Amniotic epithelial cell (primary cell): Measurements from ENCODE around the gene IGF1R.
"Not testable (repeated sequence)": the region's sequence is repeated elsewhere in the genome, so short reads cannot be mapped to it uniquely, and the experiment has no call there.

Experiments used
- DNase-seq: peaks from one replicate; pipeline ENCODE4 v3.0.0-alpha.2; 2010; ENCODE audit warnings: low read depth

IGF1R gene

DNA sequence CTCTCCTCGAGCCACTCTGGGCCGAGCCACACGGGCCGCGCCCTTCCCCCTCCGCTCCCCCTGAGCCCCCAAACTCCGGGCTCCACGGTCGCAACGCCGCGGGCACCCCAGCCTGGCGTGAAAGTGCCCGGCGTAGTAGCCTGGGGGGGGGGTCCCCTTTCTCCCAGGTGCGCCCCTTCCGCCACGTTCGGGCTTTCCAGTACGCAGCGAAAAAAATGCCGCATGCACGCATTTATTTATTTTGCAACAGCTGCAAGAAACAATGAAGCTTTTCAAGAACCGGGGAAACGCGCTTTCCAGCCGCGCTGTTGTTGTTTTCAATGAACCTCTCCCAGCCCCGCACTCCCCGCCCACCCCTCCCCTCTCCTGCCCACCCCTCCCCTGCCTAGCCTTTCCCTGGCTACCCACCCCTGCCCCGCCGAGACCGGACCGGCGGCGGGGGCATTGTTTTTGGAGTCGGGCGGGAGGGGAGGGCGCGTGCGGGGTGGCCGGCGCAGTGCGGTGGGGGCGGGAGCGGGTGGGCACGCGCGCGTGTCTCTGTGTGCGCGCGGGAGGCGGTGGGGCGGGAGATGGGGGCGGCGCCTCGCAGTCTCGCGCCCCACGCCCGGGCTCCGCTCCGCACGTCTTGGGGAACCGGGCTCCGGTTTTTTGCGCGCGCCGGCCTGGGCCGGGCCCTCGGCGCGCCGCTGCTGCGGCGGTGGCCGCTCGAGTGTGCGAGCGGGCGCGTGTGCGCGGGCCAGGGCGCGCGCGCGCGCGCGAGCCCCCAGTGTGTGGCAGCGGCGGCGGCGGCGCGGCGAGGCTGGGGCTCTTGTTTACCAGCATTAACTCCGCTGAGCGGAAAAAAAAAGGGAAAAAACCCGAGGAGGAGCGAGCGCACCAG lies at the start of gene IGF1R:
TSS of gene IGF1R (plus strand) at position 766 of the 880 bp plus-strand sequence. CDS start 1,043 bp downstream, outside the sequence.
- DNase-seq = peak; percentile 87

DNA sequence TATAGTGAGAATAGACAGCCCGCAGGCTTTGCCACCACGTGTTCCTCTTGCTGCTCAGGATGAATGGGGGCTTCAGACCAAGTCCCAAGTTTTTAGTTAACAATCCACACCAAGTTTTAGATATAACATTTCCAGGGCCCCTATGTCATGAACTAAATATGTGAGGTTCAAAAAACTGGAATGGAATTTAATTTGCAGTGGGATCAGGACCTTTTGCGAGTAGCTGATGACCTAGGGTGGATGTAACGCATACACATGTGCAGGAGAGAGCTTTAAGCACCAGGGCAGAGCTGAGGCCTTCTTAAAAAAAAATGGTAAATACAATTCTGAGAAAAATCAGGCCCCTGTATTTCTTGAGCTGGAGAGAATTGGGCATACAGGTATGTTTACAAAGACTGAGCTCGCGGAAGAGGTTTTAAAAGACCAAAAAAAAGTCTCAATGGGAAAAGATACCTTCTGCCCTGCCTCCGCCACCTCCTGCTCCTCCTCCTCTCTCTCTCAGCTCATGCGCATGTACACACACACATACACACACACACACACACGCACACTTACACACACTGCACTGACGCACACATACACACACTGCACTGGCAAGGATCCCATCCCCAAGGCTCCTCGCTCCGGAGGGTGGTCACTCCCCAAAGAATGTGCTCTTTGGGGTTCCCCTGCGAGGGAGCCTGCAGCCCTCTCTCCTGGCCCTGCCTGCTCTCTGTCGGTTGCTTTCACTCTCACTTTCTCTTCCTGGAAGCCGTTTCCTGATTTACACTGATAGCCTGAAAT lies 48.2 kb upstream of the IGF1R start:
- peak; percentile 68 for DNase-seq

DNA sequence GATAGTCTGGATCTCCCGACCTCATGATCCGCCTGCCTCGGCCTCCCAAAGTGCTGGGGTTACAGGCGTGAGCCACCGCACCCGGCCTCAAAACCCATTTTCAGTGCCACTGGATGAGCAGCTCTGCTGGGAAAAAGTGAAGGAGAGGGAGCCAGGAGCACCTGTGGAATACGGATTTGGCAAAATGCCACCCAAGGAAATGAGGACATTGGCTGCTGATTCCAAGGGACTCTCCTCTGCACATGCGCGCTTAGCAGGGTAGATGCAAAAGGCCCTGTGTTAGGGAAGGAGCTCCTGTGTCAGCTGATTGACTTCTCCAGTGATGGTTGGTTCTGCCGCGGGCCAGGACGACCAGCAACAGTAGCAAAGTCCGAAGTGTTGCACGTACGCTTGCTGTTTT lies 43.4 kb upstream of the IGF1R start:
- DNase-seq = no peak

DNA sequence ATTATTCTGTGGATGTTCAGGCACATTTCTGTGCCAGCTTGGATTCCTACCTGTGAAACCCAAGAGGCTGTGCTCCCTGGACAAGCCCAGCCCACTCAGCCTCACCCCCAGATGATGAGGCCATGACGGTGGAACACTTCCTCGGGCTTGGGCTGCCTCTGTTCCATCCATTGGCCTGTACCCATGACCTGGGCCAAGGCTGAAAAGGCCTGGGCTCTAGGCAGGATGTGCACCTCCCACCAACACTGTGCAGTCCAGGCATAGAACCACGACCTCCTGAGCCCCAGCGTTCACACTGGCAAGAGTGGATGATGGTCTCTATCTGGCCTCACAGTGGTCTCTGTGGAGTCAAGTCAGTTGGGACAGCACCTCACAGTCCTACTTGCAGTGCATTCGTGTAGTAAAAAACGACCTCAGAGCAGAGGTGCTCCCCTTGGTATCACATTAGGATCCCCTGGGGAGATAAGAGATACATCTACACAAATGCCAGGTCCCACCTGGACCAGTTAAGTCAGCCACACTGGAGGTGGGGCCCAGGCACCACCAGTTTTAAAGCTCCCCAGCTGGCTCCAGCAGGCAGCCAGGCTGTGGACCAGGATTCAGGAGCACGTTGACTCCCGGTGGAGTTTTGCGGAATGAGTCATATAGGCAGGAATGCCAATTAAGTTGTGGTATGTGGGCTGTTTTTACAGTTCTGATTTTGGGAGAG lies 39.0 kb upstream of the IGF1R start:
- DNase-seq = peak; percentile 45

DNA sequence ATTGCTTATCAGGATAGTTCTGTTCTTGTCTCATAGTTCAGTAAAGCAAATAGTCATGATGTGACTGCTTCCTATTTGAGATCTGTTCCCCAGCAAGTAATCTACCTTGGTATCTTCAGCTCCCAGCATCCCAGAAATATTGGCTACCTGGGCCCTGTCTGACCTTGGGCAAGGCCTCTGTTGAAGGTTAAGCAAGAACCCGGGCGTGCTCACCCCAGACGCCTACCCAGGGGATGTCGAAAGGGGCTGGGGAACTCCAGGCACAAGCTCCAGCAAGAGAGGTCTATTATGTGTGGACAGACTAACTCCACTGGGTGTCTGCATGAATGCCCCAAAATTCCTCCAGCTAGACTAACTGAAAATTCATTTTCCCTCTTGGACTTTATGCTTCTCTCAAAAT lies 37.3 kb upstream of the IGF1R start:
- DNase-seq = no peak

DNA sequence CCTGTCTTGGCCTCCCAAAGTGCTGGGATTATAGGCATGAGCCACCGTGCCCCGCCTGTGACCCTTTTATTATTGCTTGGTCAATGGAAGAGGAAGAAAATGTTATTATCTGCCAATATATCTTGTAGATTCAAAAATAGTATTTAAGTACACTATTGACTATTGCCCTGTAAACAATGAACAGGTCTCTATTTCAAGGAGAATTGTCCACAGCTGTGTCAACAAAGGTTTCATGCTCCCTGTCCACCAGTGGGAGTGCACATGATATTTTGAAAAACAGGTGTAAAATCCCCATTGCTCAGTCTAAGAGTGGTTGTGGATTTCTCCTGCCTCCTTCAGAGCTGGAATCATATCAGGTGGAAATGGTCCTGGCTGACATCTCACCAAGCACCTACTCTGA lies 36.5 kb upstream of the IGF1R start:
- DNase-seq = no peak

DNA sequence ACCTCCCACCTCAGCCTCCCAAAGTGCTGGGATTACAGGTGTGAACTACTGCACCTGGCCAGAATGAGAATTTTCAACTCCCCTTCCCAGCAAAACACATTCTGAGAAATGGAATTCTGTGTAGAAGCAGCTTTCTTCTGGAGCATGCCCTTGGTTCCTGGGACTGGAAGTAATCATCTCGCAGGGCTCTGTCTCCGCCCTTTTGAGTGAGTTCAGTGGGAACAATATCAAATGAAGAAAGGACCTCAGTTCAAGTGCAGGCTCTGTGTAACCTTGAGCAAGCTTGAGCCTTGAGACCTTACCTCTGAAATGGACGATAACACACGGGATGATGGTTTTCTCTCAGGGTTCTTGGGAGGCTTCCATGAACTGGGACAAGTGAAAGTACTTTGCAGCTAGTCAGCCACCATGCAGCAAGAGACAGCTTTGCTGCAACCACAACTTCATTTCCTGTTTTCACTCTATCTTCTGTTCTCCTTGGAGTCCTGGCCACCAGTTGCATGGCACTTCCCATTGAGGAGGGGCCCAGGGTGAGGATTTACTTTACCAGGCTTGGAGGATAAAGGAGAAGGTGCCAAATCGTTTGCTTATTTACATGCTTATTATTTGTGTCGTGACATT lies 35.7 kb upstream of the IGF1R start:
- DNase-seq = no peak

DNA sequence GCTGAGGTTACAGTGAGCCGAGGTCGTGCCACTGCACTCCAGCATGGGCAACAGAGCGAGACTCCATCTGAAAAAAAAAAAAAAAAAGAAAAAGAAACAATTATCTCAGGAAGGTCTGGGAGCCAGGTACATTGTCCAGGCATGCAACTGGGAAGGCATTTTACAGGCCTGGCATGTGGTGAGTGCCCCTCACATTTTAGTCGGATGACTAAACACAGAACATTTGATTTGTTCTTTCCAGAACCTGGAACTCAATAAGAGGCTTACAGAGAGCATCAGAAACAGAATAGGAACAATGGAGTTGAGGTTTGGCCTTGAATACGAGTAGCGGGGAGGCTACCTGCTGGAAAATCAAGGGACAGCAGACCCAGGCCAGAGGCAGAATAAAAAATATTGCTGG lies 33.7 kb upstream of the IGF1R start:
- DNase-seq = no peak

DNA sequence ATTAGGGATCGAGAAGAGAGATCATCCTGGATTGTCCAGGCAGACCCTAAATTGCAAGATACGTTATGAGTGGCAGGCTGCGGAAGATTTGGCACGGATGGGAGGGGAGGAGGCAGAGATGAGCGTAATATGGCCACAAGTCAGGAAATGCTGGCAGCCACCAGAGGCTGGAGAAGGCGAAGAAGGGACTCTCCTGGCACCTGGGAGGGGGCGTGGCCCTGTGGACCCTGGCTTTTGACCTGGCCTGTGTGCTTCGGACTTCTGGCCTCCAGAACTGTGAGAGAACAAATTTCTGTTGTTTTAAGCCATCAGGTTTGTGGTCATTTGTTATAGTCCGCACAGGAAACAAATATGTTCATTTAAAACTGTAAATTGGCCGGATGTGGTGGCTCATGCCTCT lies 31.9 kb upstream of the IGF1R start:
- DNase-seq = no peak

DNA sequence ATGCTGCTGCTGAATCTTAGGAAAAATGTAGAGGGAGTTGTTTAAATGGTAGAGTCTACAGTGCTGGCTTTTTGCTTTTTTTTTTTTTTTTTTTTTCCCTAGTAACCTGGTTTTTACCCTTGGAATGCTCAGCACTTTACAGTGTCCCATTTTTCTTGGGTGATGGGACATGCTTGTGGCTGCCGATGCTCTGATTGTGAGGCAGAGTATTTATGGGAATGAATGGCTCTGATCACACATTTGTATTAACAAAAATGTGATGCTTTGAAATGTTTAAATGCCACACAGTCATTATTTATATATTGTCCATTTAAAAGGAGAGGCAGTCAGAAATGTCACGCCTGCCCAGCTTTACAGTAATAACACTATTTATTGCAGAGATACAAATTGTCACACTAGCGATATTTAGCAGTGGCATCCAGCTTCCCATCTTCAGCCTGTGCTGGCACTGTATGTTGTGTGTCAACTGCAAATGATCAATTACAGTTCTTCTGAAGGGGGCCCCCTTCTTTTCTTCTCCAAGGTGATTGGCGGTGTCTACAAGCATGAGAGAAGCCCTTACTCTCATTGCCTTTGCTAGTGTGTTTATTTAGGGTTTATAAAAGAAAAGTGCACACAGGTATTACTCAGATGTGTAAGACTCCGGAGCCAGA lies 30.9 kb upstream of the IGF1R start:
- no peak for DNase-seq

DNA sequence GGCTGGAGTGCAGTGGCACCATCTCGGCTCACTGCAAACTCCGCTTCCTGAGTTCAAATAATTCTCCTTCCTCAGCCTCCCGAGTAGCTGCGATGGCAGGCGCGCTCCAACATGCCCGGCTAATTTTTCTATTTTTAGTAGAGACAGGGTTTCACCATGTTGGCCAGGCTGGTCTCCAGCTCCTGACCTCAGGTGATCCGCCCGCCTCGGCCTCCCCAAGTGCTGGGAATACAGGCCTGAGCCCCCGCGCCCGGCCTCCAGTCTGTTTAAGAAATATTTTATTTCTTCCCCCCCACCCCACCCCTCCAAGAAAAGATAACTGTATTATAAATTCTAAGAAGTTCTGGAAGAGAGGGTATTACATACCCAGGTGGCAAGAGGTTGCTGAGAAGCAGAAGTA lies 29.8 kb upstream of the IGF1R start:
- DNase-seq = not testable (repeated sequence)

DNA sequence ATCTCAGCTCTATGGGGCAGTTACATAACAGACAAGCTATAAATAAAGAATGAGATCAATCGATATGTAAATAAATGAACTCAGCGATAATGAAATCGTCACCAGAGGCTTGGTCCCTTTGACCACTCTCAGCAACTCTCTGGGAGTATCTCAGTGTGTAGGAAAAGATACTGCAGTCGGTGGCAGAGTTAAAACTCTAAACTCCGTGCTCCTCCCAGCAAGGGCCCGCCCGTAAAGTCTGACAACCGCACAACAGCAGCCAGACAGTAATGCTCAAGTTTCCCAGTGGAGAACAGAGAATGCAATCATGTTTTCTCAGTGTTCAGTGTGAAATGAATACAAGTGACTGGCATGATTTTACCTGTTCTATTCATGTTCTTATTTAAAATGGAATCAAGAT lies 28.3 kb upstream of the IGF1R start:
- no peak for DNase-seq

DNA sequence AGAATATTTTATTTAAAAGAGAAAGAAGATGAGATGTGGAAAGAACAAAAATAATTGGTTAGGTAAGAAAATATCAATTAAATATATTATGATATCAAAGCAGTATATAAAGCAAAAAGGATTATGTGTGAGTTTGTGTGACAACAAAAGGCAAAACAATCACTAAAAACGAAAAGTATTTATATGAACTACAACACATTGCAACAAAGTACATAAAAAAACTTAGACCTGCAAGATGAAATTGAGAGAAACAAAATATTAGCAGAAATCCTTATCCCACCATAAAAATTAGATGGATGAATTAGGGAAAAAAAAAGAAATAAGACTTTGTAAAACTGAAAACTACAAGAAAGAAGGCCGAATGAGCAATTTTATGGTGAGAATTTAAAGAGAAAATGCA lies 27.3 kb upstream of the IGF1R start:
- no peak for DNase-seq

DNA sequence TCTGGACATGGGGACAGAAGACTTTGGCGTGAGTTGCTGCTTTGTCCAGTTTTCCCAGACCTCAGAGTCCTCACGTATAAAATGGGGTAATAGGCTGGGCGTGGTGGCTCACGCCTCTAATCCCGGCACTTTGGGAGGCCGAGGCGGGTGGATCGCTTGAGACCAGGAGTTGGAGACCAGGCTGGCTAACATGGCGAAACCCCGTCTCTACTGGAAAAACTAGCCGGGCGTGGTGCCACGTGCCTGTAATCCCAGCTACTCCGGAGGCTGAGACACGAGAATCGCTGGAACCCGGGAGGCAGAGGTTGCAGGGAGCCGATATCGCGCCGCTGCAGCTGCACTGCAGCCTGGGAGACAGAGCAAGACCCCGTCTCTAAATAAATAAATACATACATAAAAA lies 22.7 kb upstream of the IGF1R start:
- no peak for DNase-seq

DNA sequence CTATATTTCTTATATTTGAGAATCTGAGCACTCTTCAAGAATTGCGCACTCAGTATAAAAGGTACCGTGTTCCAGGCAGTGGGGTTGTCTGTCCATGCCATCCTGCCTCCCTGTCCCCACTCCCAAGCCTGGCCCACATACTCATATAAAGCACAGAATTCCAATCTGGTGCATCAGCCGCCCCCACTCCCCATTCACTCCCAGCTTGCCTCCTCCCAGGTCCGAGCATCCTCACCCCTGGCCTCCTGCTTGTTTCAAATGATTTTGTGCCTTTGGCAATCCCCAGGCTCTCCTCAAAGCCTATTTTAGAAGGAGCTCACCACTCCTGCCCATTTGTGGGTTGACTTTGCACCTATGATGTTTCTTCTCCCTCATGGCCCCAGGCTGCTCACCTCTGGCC lies 22.2 kb upstream of the IGF1R start:
- DNase-seq = no peak

DNA sequence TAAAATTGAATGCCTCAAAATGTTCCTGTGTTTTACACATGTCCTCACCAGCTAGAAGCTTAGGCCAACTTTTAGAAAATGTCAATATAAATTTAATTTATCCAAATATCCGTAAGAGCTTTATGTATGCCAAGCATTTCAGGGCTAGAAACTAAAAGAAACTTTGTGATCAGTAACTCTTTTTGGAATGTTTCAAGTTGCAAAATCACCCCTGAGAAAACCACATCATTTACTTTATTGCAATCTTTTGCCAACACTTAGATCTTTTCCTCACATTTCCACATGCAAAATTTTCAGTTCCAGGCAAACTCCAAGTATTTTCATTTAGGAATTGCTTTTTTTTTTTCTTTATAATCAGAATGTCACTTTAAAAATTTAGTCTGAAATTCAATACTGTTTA lies 20.1 kb upstream of the IGF1R start:
- DNase-seq = peak; percentile 29

DNA sequence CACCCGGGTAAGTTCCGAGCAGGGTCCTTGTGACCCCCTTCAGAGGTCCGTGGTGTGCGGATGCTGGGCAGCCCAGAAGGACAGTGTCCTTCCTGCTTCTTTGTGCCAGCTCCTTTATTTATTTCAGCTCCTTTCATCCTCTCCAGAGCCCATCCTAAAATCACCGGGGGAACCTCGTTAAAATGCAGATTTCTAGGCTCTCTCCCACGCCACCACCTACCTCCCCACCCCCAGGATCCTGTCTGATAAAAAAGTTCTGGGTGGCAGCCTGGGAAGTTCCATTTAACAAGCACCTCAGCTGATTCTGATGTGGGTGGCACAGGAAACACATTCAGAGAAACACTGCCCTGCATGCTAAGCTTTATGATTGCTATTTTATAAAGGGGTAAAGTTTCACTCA lies 12.5 kb upstream of the IGF1R start:
- DNase-seq = no peak

DNA sequence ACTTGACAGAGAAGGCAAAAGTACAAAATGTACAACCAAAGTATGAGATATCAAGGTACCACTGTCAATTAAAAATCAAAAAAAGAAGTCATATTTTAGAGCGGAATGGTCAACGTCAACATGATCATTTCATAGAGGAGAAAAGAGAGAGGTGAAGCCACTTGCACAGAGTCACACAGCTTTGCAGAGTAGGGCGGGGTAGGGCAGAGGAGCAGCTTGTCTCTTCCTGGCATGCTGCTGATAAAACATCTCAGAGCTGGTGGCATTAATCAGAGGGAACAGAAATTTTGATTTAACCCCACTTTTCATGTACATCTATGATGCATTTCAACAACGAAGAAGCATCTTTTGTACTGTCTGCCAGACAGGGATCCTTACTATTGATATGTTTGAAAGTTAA lies 5.2 kb upstream of the IGF1R start:
- DNase-seq = no peak

DNA sequence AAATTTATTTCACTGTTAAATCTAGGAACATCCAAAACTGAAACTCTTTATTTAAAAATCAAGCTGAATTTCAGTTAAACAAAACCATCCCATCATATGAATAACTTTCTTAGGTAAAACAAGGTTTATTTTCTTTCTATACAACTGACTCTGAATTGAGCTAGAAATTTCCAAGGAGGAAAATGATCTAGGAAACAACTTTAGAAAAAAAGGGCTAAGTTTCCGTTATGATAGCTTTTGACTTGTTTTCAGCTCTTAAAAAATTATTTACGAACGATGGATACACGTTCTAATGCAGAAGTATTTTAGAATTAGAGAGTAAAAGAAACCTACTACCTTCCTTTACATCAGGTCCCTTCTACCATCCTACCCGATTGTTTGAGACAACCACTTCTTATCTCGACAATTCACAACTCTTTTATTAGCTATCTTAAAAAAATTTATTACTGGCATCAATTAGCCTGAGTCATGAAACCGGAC lies 1.8 kb upstream of the IGF1R start:
- no peak for DNase-seq

DNA sequence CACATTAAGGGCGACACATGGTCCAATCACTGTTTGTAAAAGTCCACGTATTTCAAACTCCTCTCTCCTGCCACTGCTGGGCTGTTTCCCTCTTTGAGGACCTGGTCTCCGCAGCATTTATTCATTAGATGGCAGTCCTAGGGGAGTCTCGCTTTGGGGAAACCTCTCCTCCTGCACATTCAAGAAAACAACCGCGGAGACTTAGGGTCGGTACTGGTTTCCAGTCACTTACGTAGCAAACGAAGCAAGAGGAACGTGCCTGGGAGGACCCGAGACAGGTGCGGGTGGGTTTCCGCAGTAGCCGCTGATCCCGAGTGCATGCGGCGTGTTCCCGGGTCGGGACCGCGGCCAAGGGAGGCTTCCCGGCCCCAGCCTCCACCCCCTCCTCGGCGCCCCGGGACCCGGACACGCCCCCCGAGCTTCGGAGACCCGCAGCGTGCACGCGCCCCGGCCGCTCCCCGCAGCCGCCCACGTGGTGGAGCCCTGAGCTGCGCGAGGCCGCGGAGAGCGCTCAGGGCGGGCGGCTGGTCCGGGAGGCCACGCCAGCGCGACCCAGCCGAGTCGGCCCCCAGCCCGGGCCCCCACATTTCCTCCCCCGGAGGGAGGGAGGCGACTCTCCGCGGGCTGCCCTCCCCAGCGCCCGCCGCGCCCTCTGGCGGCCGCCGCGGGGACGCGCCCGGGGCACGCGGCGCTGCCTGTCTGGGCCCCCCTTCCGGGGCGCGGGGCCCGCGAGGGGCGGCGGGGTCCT lies 1.1 kb upstream of the IGF1R start:
- peak; percentile 38 for DNase-seq
